Measurements from ENCODE around the gene PATL1. TPM values are rescaled to one million over a fixed set of nuclear protein-coding genes. Genes with fewer than 3 reads are reported as not detected.

The PATL1 gene
- total and polyA plus RNA-seq, 2 experiments from 2014 or later, result 12.9 to 19.6 TPM

- DNase-seq (ENCODE audit: low spot score), result no peak
- H3K36me3 Mint-ChIP-seq (ENCODE audit: low read depth), result no peaks in the 10 kb centered on the region
- no peak overlapping the region for H3K4me3 Mint-ChIP-seq
- H4K20me1 ChIP-seq (replicated peaks; ENCODE audit: insufficient read depth), result no peaks in the 10 kb centered on the region
- no peak overlapping the region for H3K27ac ChIP-seq (ENCODE audit: low read depth)
- no peak overlapping the region for H3K4me2 ChIP-seq
- no peak overlapping the region for H3K27ac Mint-ChIP-seq
- H3K36me3 ChIP-seq (ENCODE audit: insufficient read depth), result no peaks in the 10 kb centered on the region
- no peaks in the 10 kb centered on the region for H3K9me3 Mint-ChIP-seq
- no peak for TF ChIP-seq NANOG (IDR thresholded peaks at IDR 0.05; ENCODE audit: borderline replicate concordance)
- TF ChIP-seq ETS1 (IDR thresholded peaks at IDR 0.05), result no peak
- no peak for TF ChIP-seq ZNF331 (CRISPR knock-in tag; IDR thresholded peaks at IDR 0.05; ENCODE audit: low read depth)
- TF ChIP-seq JUNB (IDR thresholded peaks at IDR 0.05; ENCODE audit: unreplicated experiment), result no peak
- TF ChIP-seq CREB1 (CRISPR knock-in tag; IDR thresholded peaks at IDR 0.05; ENCODE audit: low read depth), result no peak
- no peak for TF ChIP-seq REST (IDR thresholded peaks at IDR 0.05; ENCODE audit: unreplicated experiment)
- TF ChIP-seq EZH2phosphoT487 (IDR thresholded peaks at IDR 0.05; ENCODE audit: unreplicated experiment), result no peak
- no peak for TF ChIP-seq CTCF (conservative IDR thresholded peaks at IDR 0.05; ENCODE audit: low read depth in 2 of 2)
- TF ChIP-seq POLR2AphosphoS5 (IDR thresholded peaks at IDR 0.05; ENCODE audit: low read depth), result no peak
- H3K4me1 ChIP-seq (ENCODE audit: insufficient read depth), result no peaks in the 10 kb centered on the region
- H3K79me2 ChIP-seq (replicated peaks; ENCODE audit: insufficient read depth), result no peaks in the 10 kb centered on the region
- H3K27me3 Mint-ChIP-seq (ENCODE audit: insufficient read depth, low read depth, poor library complexity), result peaks cover 1% of the 10 kb centered on the region
- no peaks in the 10 kb centered on the region for H3K27me3 ChIP-seq (ENCODE audit: insufficient read depth)
- H3K4me1 Mint-ChIP-seq, result no peaks in the 10 kb centered on the region
- no peak overlapping the region for H3K4me3 ChIP-seq
- 0 out of 2 replicates have a peak, but pooled peaks cover 11% of the 10 kb centered on the region for H3K9me2 ChIP-seq (ENCODE audit: insufficient read depth)
- ATAC-seq, result no peak
- no peaks in the 10 kb centered on the region for H3F3A ChIP-seq (replicated peaks; ENCODE audit: low read depth)
- H2AFZ ChIP-seq, result no peak overlapping the region
These were observed 39.7 kb upstream of the PATL1 start for GRCh38 chr11:59708537-59708936.

GRCh38 chr11:59707371-59707770, 38.5 kb upstream of the PATL1 start:
- Histone ChIP-seq H4K20me1 (replicated peaks; ENCODE audit: insufficient read depth) (no peaks in the 10 kb centered on the region), H3K4me3 (no peak overlapping the region), H3K4me2 (no peak overlapping the region), H3K9me2 (ENCODE audit: insufficient read depth) (0 out of 2 replicates have a peak, but pooled peaks cover 5% of the 10 kb centered on the region), H2AFZ (no peak overlapping the region), H3K79me2 (replicated peaks; ENCODE audit: insufficient read depth) (no peaks in the 10 kb centered on the region), H3K36me3 (ENCODE audit: insufficient read depth) (no peaks in the 10 kb centered on the region), H3K27me3 (ENCODE audit: insufficient read depth) (no peaks in the 10 kb centered on the region), H3K27ac (ENCODE audit: low read depth) (no peak overlapping the region), H3F3A (replicated peaks; ENCODE audit: low read depth) (no peaks in the 10 kb centered on the region), H3K4me1 (ENCODE audit: insufficient read depth) (no peaks in the 10 kb centered on the region)
- Mint-ChIP-seq H3K27ac (no peak overlapping the region), H3K27me3 (ENCODE audit: insufficient read depth, low read depth, poor library complexity) (peaks cover 1% of the 10 kb centered on the region), H3K9me3 (no peaks in the 10 kb centered on the region; the same call in 2 of the 3 replicates), H3K4me3 (no peak overlapping the region), H3K4me1 (no peaks in the 10 kb centered on the region), H3K36me3 (ENCODE audit: low read depth) (no peaks in the 10 kb centered on the region)
- DNase-seq (ENCODE audit: low spot score) (no peak), ATAC-seq (no peak)
- TF ChIP-seq JUNB (IDR thresholded peaks at IDR 0.05; ENCODE audit: unreplicated experiment) (no peak), POLR2AphosphoS5 (IDR thresholded peaks at IDR 0.05; ENCODE audit: low read depth) (no peak), ZNF462 (CRISPR knock-in tag; IDR thresholded peaks at IDR 0.05) (no peak)
